GM23338 (cell line): ENCODE results near the gene ANKRD40CL. TPM values are rescaled to one million over a fixed set of nuclear protein-coding genes. Genes with fewer than 3 reads are reported as not detected.

ENCODE experiments used
- CREB1 ChIP-seq: fragments of 250-450 bp; sonication (Bioruptor Pico); IDR thresholded peaks from 2 replicates; pipeline ENCODE4 v1.5.0; 2020; ENCODE audit warnings: low read depth, mild to moderate bottlenecking, moderate library complexity
- EZH2 ChIP-seq: fragments of 200-600 bp; sonication (generic); IDR thresholded peaks from one replicate; pipeline ENCODE4 v1.8.0; 2017; ENCODE audit warnings: antibody characterized with exemption, mild to moderate bottlenecking, low read depth; ENCODE audit not compliant: unreplicated experiment
- POLR2AphosphoS5 ChIP-seq: IDR thresholded peaks from 2 replicates; pipeline ENCODE4 v1.6.1; 2016; ENCODE audit warnings: antibody characterized with exemption, low read depth
- STAT1 ChIP-seq: IDR thresholded peaks from one replicate; pipeline ENCODE4 v1.6.1; 2016; ENCODE audit warnings: antibody characterized with exemption; ENCODE audit not compliant: unreplicated experiment
- ZNF114 ChIP-seq: fragments of 250-450 bp; sonication (Bioruptor Pico); IDR thresholded peaks from 2 replicates; pipeline ENCODE4 v1.5.0; 2020; ENCODE audit warnings: mild to moderate bottlenecking, moderate library complexity
- ZNF331 ChIP-seq: fragments of 250-450 bp; sonication (Bioruptor Pico); IDR thresholded peaks from 2 replicates; pipeline ENCODE4 v1.5.0; 2020; ENCODE audit warnings: low read depth, mild to moderate bottlenecking, moderate library complexity
- polyA plus RNA-seq: library from polyadenylated mRNA; unstranded; fragments of >200 nt; fragmentation: Nextera tagmentation; extraction: Ambion mirVana; gene quantifications from 2 replicates; pipeline ENCODE4 v1.2.1, GENCODE V29; 2016
- total RNA-seq: library from RNA; depleted of rRNA; stranded (reverse); fragments of >200 nt; shearing (Covaris generic); gene quantifications from 2 replicates; pipeline ENCODE4 v1.2.3, GENCODE V29; 2014
- TF ChIP-seq, protein P1 (sequence below): fragments of 250-450 bp; sonication (Bioruptor Pico); IDR thresholded peaks from 2 replicates; pipeline ENCODE4 v1.5.0; 2020; ENCODE audit warnings: mild to moderate bottlenecking, moderate library complexity
- TF ChIP-seq, protein P2 (sequence below): IDR thresholded peaks from 2 replicates; pipeline ENCODE4 v1.6.1; 2016; ENCODE audit warnings: antibody characterized with exemption
- TF ChIP-seq, protein P3 (sequence below), 2 experiments: fragments of 200-600 bp in 1 of 2; sonication (generic) in 1 of 2; conservative IDR thresholded peaks; 2 replicates each; pipeline versions ENCODE4 v1.5.1 to v1.6.1; 2016 to 2017; ENCODE audit warnings: antibody characterized with exemption in 2 of 2, low read depth in 2 of 2, mild to moderate bottlenecking in 2 of 2, moderate library complexity in 1 of 2

Gene ANKRD40CL
- total and polyA plus RNA-seq, 2 experiments from 2014 or later = not detected

DNA sequence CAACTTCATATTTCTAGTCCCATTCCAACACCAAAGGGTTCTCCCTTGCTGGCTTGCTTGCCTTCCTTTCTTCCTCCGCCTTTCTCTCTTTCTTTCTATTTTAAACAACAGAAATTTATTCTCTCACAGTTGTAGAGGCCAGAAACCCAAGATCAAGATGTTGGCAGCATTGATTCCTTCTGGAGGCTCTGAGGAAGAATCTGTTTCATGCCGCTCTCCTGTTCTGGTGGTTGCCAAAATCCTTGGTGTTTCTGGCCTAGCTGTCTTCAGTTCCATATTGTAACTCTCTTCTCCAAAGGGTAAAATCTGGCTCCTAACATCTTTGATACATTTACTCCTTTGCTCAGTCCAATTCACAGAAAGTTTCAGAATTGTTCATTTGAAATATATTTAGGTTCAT, 3.0 kb upstream of the ANKRD40CL start (continued):
- TF ChIP-seq, protein P1, sequence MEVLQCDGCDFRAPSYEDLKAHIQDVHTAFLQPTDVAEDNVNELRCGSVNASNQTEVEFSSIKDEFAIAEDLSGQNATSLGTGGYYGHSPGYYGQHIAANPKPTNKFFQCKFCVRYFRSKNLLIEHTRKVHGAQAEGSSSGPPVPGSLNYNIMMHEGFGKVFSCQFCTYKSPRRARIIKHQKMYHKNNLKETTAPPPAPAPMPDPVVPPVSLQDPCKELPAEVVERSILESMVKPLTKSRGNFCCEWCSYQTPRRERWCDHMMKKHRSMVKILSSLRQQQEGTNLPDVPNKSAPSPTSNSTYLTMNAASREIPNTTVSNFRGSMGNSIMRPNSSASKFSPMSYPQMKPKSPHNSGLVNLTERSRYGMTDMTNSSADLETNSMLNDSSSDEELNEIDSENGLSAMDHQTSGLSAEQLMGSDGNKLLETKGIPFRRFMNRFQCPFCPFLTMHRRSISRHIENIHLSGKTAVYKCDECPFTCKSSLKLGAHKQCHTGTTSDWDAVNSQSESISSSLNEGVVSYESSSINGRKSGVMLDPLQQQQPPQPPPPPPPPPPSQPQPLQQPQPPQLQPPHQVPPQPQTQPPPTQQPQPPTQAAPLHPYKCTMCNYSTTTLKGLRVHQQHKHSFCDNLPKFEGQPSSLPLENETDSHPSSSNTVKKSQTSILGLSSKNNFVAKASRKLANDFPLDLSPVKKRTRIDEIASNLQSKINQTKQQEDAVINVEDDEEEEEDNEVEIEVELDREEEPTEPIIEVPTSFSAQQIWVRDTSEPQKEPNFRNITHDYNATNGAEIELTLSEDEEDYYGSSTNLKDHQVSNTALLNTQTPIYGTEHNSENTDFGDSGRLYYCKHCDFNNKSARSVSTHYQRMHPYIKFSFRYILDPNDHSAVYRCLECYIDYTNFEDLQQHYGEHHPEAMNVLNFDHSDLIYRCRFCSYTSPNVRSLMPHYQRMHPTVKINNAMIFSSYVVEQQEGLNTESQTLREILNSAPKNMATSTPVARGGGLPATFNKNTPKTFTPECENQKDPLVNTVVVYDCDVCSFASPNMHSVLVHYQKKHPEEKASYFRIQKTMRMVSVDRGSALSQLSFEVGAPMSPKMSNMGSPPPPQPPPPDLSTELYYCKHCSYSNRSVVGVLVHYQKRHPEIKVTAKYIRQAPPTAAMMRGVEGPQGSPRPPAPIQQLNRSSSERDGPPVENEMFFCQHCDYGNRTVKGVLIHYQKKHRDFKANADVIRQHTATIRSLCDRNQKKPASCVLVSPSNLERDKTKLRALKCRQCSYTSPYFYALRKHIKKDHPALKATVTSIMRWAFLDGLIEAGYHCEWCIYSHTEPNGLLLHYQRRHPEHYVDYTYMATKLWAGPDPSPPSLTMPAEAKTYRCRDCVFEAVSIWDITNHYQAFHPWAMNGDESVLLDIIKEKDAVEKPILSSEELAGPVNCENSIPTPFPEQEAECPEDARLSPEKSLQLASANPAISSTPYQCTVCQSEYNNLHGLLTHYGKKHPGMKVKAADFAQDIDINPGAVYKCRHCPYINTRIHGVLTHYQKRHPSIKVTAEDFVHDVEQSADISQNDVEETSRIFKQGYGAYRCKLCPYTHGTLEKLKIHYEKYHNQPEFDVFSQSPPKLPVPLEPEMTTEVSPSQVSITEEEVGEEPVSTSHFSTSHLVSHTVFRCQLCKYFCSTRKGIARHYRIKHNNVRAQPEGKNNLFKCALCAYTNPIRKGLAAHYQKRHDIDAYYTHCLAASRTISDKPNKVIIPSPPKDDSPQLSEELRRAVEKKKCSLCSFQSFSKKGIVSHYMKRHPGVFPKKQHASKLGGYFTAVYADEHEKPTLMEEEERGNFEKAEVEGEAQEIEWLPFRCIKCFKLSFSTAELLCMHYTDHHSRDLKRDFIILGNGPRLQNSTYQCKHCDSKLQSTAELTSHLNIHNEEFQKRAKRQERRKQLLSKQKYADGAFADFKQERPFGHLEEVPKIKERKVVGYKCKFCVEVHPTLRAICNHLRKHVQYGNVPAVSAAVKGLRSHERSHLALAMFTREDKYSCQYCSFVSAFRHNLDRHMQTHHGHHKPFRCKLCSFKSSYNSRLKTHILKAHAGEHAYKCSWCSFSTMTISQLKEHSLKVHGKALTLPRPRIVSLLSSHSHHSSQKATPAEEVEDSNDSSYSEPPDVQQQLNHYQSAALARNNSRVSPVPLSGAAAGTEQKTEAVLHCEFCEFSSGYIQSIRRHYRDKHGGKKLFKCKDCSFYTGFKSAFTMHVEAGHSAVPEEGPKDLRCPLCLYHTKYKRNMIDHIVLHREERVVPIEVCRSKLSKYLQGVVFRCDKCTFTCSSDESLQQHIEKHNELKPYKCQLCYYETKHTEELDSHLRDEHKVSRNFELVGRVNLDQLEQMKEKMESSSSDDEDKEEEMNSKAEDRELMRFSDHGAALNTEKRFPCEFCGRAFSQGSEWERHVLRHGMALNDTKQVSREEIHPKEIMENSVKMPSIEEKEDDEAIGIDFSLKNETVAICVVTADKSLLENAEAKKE (CRISPR knock-in tag) = no peak
- TF ChIP-seq CREB1 = no peak
- TF ChIP-seq, protein P2, sequence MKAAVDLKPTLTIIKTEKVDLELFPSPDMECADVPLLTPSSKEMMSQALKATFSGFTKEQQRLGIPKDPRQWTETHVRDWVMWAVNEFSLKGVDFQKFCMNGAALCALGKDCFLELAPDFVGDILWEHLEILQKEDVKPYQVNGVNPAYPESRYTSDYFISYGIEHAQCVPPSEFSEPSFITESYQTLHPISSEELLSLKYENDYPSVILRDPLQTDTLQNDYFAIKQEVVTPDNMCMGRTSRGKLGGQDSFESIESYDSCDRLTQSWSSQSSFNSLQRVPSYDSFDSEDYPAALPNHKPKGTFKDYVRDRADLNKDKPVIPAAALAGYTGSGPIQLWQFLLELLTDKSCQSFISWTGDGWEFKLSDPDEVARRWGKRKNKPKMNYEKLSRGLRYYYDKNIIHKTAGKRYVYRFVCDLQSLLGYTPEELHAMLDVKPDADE = no peak
- TF ChIP-seq, protein P3, sequence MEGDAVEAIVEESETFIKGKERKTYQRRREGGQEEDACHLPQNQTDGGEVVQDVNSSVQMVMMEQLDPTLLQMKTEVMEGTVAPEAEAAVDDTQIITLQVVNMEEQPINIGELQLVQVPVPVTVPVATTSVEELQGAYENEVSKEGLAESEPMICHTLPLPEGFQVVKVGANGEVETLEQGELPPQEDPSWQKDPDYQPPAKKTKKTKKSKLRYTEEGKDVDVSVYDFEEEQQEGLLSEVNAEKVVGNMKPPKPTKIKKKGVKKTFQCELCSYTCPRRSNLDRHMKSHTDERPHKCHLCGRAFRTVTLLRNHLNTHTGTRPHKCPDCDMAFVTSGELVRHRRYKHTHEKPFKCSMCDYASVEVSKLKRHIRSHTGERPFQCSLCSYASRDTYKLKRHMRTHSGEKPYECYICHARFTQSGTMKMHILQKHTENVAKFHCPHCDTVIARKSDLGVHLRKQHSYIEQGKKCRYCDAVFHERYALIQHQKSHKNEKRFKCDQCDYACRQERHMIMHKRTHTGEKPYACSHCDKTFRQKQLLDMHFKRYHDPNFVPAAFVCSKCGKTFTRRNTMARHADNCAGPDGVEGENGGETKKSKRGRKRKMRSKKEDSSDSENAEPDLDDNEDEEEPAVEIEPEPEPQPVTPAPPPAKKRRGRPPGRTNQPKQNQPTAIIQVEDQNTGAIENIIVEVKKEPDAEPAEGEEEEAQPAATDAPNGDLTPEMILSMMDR (conservative IDR thresholded peaks at IDR 0.05; ENCODE audit: low read depth in 2 of 2) = no peak
- no peak for TF ChIP-seq STAT1
- TF ChIP-seq ZNF114 (CRISPR knock-in tag) = no peak
- no peak for TF ChIP-seq ZNF331 (CRISPR knock-in tag)
- TF ChIP-seq POLR2AphosphoS5 = no peak
- no peak for TF ChIP-seq EZH2
